Neuronal stem cell (in vitro differentiated cells): ENCODE results near the gene FGFRL1. TPM values are rescaled to one million over a fixed set of nuclear protein-coding genes. Genes with fewer than 3 reads are reported as not detected.

Source experiments
- DNase-seq: peaks from one replicate; pipeline ENCODE4 v3.0.0-alpha.2; 2013; ENCODE audit warnings: low spot score
- H2AFZ ChIP-seq: one replicate; pipeline ENCODE4 v1.6.1; 2013; ENCODE audit warnings: mild to moderate bottlenecking, low read length, inconsistent platforms
- H2AK5ac ChIP-seq: 2 replicates; pipeline ENCODE4 v1.6.1; 2013; ENCODE audit warnings: low read depth, mild to moderate bottlenecking, inconsistent platforms, low read length, moderate library complexity, mixed read lengths
- H2BK120ac ChIP-seq: 2 replicates; pipeline ENCODE4 v1.6.1; 2013; ENCODE audit warnings: low read depth, mild to moderate bottlenecking, inconsistent platforms, low read length, moderate library complexity, mixed read lengths
- H2BK12ac ChIP-seq: one replicate; pipeline ENCODE4 v1.6.1; 2013; ENCODE audit warnings: low read length, inconsistent platforms
- H2BK15ac ChIP-seq: 2 replicates; pipeline ENCODE4 v1.6.1; 2013; ENCODE audit warnings: mild to moderate bottlenecking, low read length, inconsistent platforms, mixed read lengths
- H2BK5ac ChIP-seq: one replicate; pipeline ENCODE4 v1.6.1; 2013; ENCODE audit warnings: inconsistent platforms, mild to moderate bottlenecking, low read length, moderate library complexity
- H3K14ac ChIP-seq: one replicate; pipeline ENCODE4 v1.6.1; 2013; ENCODE audit warnings: low read length, inconsistent platforms
- H3K18ac ChIP-seq: 2 replicates; pipeline ENCODE4 v1.6.1; 2013; ENCODE audit warnings: low read length, inconsistent platforms
- H3K23ac ChIP-seq: 2 replicates; pipeline ENCODE4 v1.6.1; 2013; ENCODE audit warnings: low read depth, mild to moderate bottlenecking, mixed read lengths, low read length, inconsistent platforms; ENCODE audit not compliant: poor library complexity
- H3K27ac ChIP-seq: replicated peaks from 3 replicates; pipeline ENCODE4 v1.5.1; 2013; ENCODE audit warnings: low read length, inconsistent platforms
- H3K27me3 ChIP-seq, 3 experiments: 2 replicates each; pipeline ENCODE4 v1.6.1; 2013; ENCODE audit warnings: low read length in 3 of 3, mild to moderate bottlenecking in 2 of 3, inconsistent platforms in 1 of 3, low read depth in 1 of 3, mixed read lengths in 1 of 3, moderate library complexity in 1 of 3; ENCODE audit not compliant: control insufficient read depth in 3 of 3, insufficient read depth in 3 of 3
- H3K36me3 ChIP-seq, 2 donors: replicated peaks in 1 of 2; 2 replicates each; pipeline ENCODE4 v1.6.1; 2013; ENCODE audit warnings: low read length in 2 of 2; ENCODE audit not compliant: control insufficient read depth in 2 of 2, insufficient read depth in 2 of 2
- H3K4ac ChIP-seq: 2 replicates; pipeline ENCODE4 v1.6.1; 2013; ENCODE audit warnings: inconsistent platforms, mild to moderate bottlenecking, low read length, moderate library complexity
- H3K4me1 ChIP-seq, 2 donors: 1 replicate in 1 of 2; 2 replicates in 1 of 2; pipeline ENCODE4 v1.6.1; 2013; ENCODE audit warnings: low read length in 2 of 2, low read depth in 1 of 2; ENCODE audit not compliant: control insufficient read depth in 2 of 2, insufficient read depth in 1 of 2
- H3K4me2 ChIP-seq: one replicate; pipeline ENCODE4 v1.6.1; 2013; ENCODE audit warnings: mild to moderate bottlenecking, low read length, inconsistent platforms; ENCODE audit not compliant: insufficient read depth, poor library complexity, severe bottlenecking
- H3K4me3 ChIP-seq, 2 donors: 2 replicates each; pipeline ENCODE4 v1.5.1; 2013; ENCODE audit warnings: low read length in 2 of 2, mild to moderate bottlenecking in 2 of 2, inconsistent platforms in 1 of 2, moderate library complexity in 1 of 2
- H3K79me1 ChIP-seq: one replicate; pipeline ENCODE4 v1.6.1; 2013; ENCODE audit warnings: low read depth, mild to moderate bottlenecking, inconsistent platforms, low read length, moderate library complexity
- H3K9ac ChIP-seq: one replicate; pipeline ENCODE4 v1.6.1; 2013; ENCODE audit warnings: mild to moderate bottlenecking, low read depth, low read length, inconsistent platforms; ENCODE audit not compliant: poor library complexity
- H3K9me3 ChIP-seq, 2 donors: replicated peaks in 1 of 2; 2 replicates each; pipeline versions ENCODE3 to v1.6.1; 2013; ENCODE audit warnings: low read length in 2 of 2, mild to moderate bottlenecking in 2 of 2, inconsistent platforms in 1 of 2, low read depth in 1 of 2, mixed read lengths in 1 of 2, moderate library complexity in 1 of 2; ENCODE audit not compliant: control insufficient read depth in 2 of 2, insufficient read depth in 1 of 2
- H4K8ac ChIP-seq: one replicate; pipeline ENCODE4 v1.6.1; 2013; ENCODE audit warnings: low read depth, mild to moderate bottlenecking, inconsistent platforms, low read length, moderate library complexity
- H4K91ac ChIP-seq: one replicate; pipeline ENCODE4 v1.6.1; 2013; ENCODE audit warnings: low read length, low read depth, mild to moderate bottlenecking, inconsistent platforms; ENCODE audit not compliant: poor library complexity
- WGBS, 2 donors: extraction: QIAGEN DNeasy Blood & Tissue Kit; methylation state at CpG; one replicate each; pipeline ENCODE4 v1.1.7; 2013; ENCODE audit warnings: missing lambda C conversion rate in 2 of 2, mixed read lengths in 1 of 2; ENCODE audit not compliant: insufficient read length in 2 of 2, insufficient replicate concordance in 1 of 2; ENCODE audit errors: extremely low coverage in 2 of 2; 5-methylcytosine and 5-hydroxymethylcytosine counted together
- polyA plus RNA-seq, 2 experiments: library from polyadenylated mRNA; stranded (reverse); fragments of 200-250 nt; gene quantifications; one replicate each; pipeline ENCODE4 v1.2.3, GENCODE V29; 2013

The FGFRL1 gene
- 67.8 TPM for polyA plus RNA-seq (2013, experiment 1 of 2)
- polyA plus RNA-seq (2013, experiment 2 of 2), result 66.3 TPM

GRCh38 chr4:1011022-1011665, at the start of gene FGFRL1:
TSS of gene FGFRL1 (plus strand) at chr4:1011626. CDS start at chr4:1012486, 860 bp downstream.
- no peak within 1 kb of the TSS for H4K8ac ChIP-seq

GRCh38 chr4:962231-963208, 48.9 kb upstream of the FGFRL1 start:
- Histone ChIP-seq H2BK5ac (peak overlapping the region; percentile 11), H4K91ac (no peak overlapping the region), H2AFZ (no peak overlapping the region), H3K14ac (no peak overlapping the region), H3K36me3 (peaks cover 2 to 21% of the 10 kb centered on the region in 2 donors), H3K23ac (peak overlapping the region; percentile 85), H2BK120ac (no peak overlapping the region), H3K18ac (no peak overlapping the region), H2AK5ac (no peak overlapping the region), H3K9me3 (no peaks in the 10 kb centered on the region), H3K4me3 (no peak overlapping the region), H3K79me1 (peaks cover 3% of the 10 kb centered on the region), H2BK15ac (no peak overlapping the region), H3K4me2 (no peak overlapping the region), H3K4me1 (no peaks in the 10 kb centered on the region), H3K27me3 (peaks cover 0 to 6% (median 1%) of the 10 kb centered on the region in 3 experiments), H4K8ac (no peak overlapping the region), H3K9ac (peak overlapping the region; percentile 50), H3K27ac (no peak overlapping the region), H3K4ac (no peak overlapping the region), H2BK12ac (peak overlapping the region; percentile 58)
- WGBS, 2 donors, result no CpG with 5 or more reads among the region's 54 CpGs
- DNase-seq, result no peak

More at GRCh38 chr4:1011022-1011665, at the start of gene FGFRL1:
- H3K79me1 ChIP-seq, result peaks cover 15% of the 10 kb centered on the region
- H3K18ac ChIP-seq, result peak within 1 kb of the TSS; percentile 89
- peaks cover 38 to 39% of the 10 kb centered on the region in 2 donors for H3K4me1 ChIP-seq
- H3K27ac ChIP-seq, result no peak within 1 kb of the TSS
- H3K36me3 ChIP-seq, result peaks cover 7 to 20% of the 10 kb centered on the region in 2 donors
- H3K4me3 ChIP-seq, result peak within 1 kb of the TSS; percentile 55 to 80
- WGBS, 2 donors, result no CpG with 5 or more reads among the region's 89 CpGs
- H3K4me2 ChIP-seq, result peak within 1 kb of the TSS; percentile 89
- H3K9me3 ChIP-seq, result no peaks in the 10 kb centered on the region
- H2AK5ac ChIP-seq, result peak within 1 kb of the TSS; percentile 99
- no peak within 1 kb of the TSS for H4K91ac ChIP-seq
- H2BK5ac ChIP-seq, result peak within 1 kb of the TSS; percentile 43
- no peak within 1 kb of the TSS for H3K4ac ChIP-seq
- H2BK12ac ChIP-seq, result no peak within 1 kb of the TSS
- peak within 1 kb of the TSS; percentile 85 for H3K23ac ChIP-seq
- peaks cover 13 to 44% (median 38%) of the 10 kb centered on the region in 3 experiments for H3K27me3 ChIP-seq
- H3K9ac ChIP-seq, result peak within 1 kb of the TSS; percentile 60
- H2BK15ac ChIP-seq, result peak within 1 kb of the TSS; percentile 78
- peak within 1 kb of the TSS; percentile 21 for H3K14ac ChIP-seq
- peak; percentile 88 for DNase-seq
- peak within 1 kb of the TSS; percentile 93 for H2AFZ ChIP-seq
- no peak within 1 kb of the TSS for H2BK120ac ChIP-seq

- H3K23ac ChIP-seq, result peak overlapping the region; percentile 85
- H2AFZ ChIP-seq, result no peak overlapping the region
- no peaks in the 10 kb centered on the region for H3K4me1 ChIP-seq
- H3K4ac ChIP-seq, result no peak overlapping the region
- DNase-seq, result no peak
- H3K27ac ChIP-seq, result no peak overlapping the region
- H3K4me2 ChIP-seq, result no peak overlapping the region
- no peak overlapping the region for H3K14ac ChIP-seq
- no CpG with 5 or more reads among the region's 39 CpGs for WGBS, 2 donors
- no peak overlapping the region for H3K4me3 ChIP-seq
- peak overlapping the region; percentile 5 for H2AK5ac ChIP-seq
- H3K9me3 ChIP-seq, result no peaks in the 10 kb centered on the region
- peaks cover 0 to 15% (median 9%) of the 10 kb centered on the region in 3 experiments for H3K27me3 ChIP-seq
- no peak overlapping the region for H3K18ac ChIP-seq
- peaks cover 3% of the 10 kb centered on the region for H3K79me1 ChIP-seq
- no peak overlapping the region for H2BK15ac ChIP-seq
- H3K36me3 ChIP-seq, result peaks cover 2 to 21% of the 10 kb centered on the region in 2 donors
- no peak overlapping the region for H2BK120ac ChIP-seq
- peak overlapping the region; percentile 11 for H2BK5ac ChIP-seq
- no peak overlapping the region for H2BK12ac ChIP-seq
- H4K91ac ChIP-seq, result no peak overlapping the region
- H4K8ac ChIP-seq, result no peak overlapping the region
- peak overlapping the region; percentile 70 for H3K9ac ChIP-seq
These were observed 47.9 kb upstream of the FGFRL1 start for GRCh38 chr4:963276-964225.
